Measurements from ENCODE around the gene ANKRA2. TPM values are rescaled to one million over a fixed set of nuclear protein-coding genes. Genes with fewer than 3 reads are reported as not detected.
"Not testable (repeated sequence)": the region's sequence is repeated elsewhere in the genome, so short reads cannot be mapped to it uniquely, and the experiment has no call there.

The ANKRA2 gene
- total RNA-seq, 4 donors from 2014 or later, result 18.1 to 28.2 (median 23.0) TPM

DNA sequence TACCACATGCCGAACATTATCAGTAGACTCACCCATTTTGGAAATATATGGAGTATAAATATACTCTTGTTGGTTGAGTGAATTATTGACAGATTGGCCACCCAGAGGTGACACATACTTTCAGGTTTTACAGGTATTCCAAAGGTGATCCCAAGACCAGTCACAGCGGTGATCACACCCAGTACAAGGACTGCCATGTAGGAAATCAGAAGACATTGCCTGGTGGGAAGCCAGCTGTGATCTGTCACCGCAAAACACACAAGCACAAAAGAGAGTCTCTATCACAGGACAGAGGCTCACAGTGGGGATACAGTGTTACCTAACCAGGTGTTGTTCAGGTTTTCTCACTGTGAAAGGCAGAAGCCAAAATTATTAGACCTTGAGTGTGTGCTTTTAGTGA is 51.4 kb downstream of the ANKRA2 start:
- Histone ChIP-seq H3K4me3 (no peak overlapping the region), H3K27me3 (no peaks in the 10 kb centered on the region), H3K27ac (replicated peaks in 1 of 4) (no peak overlapping the region), H3K9me3 (no peaks in the 10 kb centered on the region), H3K36me3 (no peaks in the 10 kb centered on the region), H3K4me1 (peaks cover 0 to 1% (median 0%) of the 10 kb centered on the region in 4 donors)
- 79% methylated on average over 3 of the region's 3 CpGs for WGBS
- no peak for DNase-seq (ENCODE audit: extremely low spot score)
- intact Hi-C loops (cut with DNase I), result no loop called here
- no peak for TF ChIP-seq POLR2AphosphoS5 (IDR thresholded peaks at IDR 0.05)
- TF ChIP-seq, protein P1, sequence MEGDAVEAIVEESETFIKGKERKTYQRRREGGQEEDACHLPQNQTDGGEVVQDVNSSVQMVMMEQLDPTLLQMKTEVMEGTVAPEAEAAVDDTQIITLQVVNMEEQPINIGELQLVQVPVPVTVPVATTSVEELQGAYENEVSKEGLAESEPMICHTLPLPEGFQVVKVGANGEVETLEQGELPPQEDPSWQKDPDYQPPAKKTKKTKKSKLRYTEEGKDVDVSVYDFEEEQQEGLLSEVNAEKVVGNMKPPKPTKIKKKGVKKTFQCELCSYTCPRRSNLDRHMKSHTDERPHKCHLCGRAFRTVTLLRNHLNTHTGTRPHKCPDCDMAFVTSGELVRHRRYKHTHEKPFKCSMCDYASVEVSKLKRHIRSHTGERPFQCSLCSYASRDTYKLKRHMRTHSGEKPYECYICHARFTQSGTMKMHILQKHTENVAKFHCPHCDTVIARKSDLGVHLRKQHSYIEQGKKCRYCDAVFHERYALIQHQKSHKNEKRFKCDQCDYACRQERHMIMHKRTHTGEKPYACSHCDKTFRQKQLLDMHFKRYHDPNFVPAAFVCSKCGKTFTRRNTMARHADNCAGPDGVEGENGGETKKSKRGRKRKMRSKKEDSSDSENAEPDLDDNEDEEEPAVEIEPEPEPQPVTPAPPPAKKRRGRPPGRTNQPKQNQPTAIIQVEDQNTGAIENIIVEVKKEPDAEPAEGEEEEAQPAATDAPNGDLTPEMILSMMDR (IDR thresholded peaks at IDR 0.05), result no peak
- no peak for TF ChIP-seq EP300 (IDR thresholded peaks at IDR 0.05)
- TF ChIP-seq POLR2A (IDR thresholded peaks at IDR 0.05; ENCODE audit: low read depth), result no peak

DNA sequence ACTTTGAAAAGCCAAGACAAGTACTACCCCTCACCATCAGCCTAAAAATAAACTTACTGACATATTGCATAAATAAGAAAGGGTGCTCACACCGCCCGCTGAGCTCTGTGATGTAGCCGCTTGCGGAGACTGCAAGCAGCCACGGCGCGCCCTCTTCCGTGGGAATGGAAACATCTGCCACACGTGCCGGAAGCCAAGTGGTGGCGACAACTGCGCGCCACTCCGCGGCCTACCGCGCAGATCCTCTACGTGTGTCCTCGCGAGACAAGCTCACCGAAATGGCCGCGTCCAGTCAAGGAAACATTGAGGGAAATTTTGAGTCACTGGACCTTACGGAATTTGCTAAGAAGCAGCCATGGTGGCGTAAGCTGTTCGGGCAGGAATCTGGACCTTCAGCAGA is 56.9 kb downstream of the ANKRA2 start:
- whole genome bisulfite sequencing, result 59% methylated on average over 26 of the region's 26 CpGs
- H3K9me3 ChIP-seq; H3K27me3 ChIP-seq; intact Hi-C loops (cut with DNase I); DNase-seq (ENCODE audit: extremely low spot score): not testable (repeated sequence)
- Histone ChIP-seq H3K4me3 (peak overlapping the region; percentile 8 to 36 (median 20)), H3K27ac (replicated peaks in 1 of 4) (peak overlapping the region; percentile 57 to 74 (median 60)), H3K4me1 (peaks cover 0 to 22% (median 16%) of the 10 kb centered on the region in 4 donors), H3K36me3 (peaks cover 28 to 35% (median 33%) of the 10 kb centered on the region in 4 donors)
- TF ChIP-seq POLR2AphosphoS5 (IDR thresholded peaks at IDR 0.05), result peak; percentile 52 to 60
- TF ChIP-seq, protein P1 (IDR thresholded peaks at IDR 0.05), result peak in 2 of 3 experiments; percentile 7 to 43

DNA sequence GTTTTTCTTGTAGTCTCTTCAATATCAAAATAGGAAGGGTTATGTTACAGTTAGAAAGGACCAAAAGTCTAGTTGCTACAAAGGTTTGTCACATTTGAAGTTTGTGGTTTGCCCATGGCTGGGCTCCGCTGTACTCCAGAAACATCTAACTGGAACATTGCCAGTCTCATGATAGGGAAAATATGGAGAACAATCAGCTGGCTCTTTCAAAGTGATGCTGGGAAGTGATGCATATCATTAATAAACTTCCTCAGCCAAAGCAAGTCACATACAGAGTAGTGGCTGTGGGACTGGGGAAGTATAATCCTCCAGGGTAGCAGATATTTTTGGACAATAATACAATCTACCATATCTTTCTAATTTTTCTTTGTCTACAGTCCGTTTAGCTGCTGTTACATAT is 58.4 kb downstream of the ANKRA2 start:
- TF ChIP-seq, protein P1 (IDR thresholded peaks at IDR 0.05), result no peak
- TF ChIP-seq POLR2AphosphoS5 (IDR thresholded peaks at IDR 0.05) (no peak), EP300 (IDR thresholded peaks at IDR 0.05) (no peak), POLR2A (IDR thresholded peaks at IDR 0.05; ENCODE audit: low read depth) (no peak)

DNA sequence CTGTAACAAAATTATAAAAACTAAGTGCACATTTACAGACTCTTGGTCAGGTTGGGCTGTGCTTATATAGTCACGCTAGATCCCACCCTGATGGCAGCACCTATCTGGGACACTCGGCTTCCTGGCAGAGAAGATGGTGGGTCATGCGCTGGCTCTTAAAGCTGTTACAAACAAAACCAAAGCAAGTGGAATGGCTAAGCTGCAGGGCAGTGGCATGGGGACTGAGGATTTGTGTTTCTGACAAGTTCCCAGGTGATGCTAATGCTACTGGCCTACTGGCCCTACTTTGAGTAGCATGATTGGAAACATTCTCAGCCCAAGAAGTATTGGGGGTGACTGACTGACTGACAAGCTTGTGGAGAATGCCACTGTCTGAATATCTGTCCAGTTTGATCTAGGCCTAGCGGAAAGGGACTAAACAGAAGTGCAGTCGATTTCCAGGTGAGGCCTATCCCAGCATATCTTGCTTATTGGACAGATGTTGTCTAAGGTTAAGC is 58.9 kb downstream of the ANKRA2 start:
- TF ChIP-seq POLR2AphosphoS5 (IDR thresholded peaks at IDR 0.05) (no peak), EP300 (IDR thresholded peaks at IDR 0.05) (no peak), POLR2A (IDR thresholded peaks at IDR 0.05; ENCODE audit: low read depth) (no peak)
- TF ChIP-seq, protein P1 (IDR thresholded peaks at IDR 0.05), result no peak
- intact Hi-C loops (cut with DNase I), result no loop called here
- Histone ChIP-seq H3K4me1 (peaks cover 0 to 26% (median 21%) of the 10 kb centered on the region in 4 donors), H3K27me3 (no peaks in the 10 kb centered on the region), H3K9me3 (no peaks in the 10 kb centered on the region), H3K4me3 (no peak overlapping the region), H3K27ac (replicated peaks in 1 of 4) (peak overlapping the region in 2 of 4 donors; percentile 61 to 74), H3K36me3 (peaks cover 41 to 55% (median 51%) of the 10 kb centered on the region in 4 donors)
- no peak for DNase-seq (ENCODE audit: extremely low spot score)
- WGBS, result 89% methylated on average over 5 of the region's 5 CpGs

More for the DNA sequence above, 58.4 kb downstream of the ANKRA2 start:
- Histone ChIP-seq H3K9me3 (no peaks in the 10 kb centered on the region), H3K4me3 (no peak overlapping the region), H3K27me3 (no peaks in the 10 kb centered on the region), H3K36me3 (peaks cover 41 to 49% (median 46%) of the 10 kb centered on the region in 4 donors), H3K4me1 (peaks cover 0 to 22% (median 17%) of the 10 kb centered on the region in 4 donors), H3K27ac (replicated peaks in 1 of 4) (peak overlapping the region; percentile 20 to 74 (median 60))
- intact Hi-C loops (cut with DNase I), result no loop called here
- DNase-seq (ENCODE audit: extremely low spot score), result no peak
- WGBS, result 43% methylated on average over 2 of the region's 2 CpGs

Other genes with a start within 250 kb of the ANKRA2 start
- gene FOXD1, start 116.9 kb downstream of the ANKRA2 start, total RNA-seq, result 10 to 100 TPM in 3 of 4 donors, 1 to 10 TPM in 1; 5.0 to 23.4 (median 13.6) TPM
- gene BTF3, start 67.2 kb downstream of the ANKRA2 start, total RNA-seq, result 100 to 1,000 TPM; 455 to 574 (median 539) TPM
- 10 to 100 TPM in 2 of 4 donors, 1 to 10 TPM in 2; 7.0 to 18.1 (median 11.9) TPM for gene UTP15, start 104 bp upstream of the ANKRA2 start, total RNA-seq
- gene ARHGEF28, start 60.6 kb upstream of the ANKRA2 start, total RNA-seq, result 10 to 100 TPM; 12.7 to 31.2 (median 19.2) TPM